Body of pancreas (tissue), 4 donors: ENCODE data around the gene ENDOU. TPM values are rescaled to one million over a fixed set of nuclear protein-coding genes. Genes with fewer than 3 reads are reported as not detected.
A peak's percentile ranks its signal among the peaks of the same experiment; 100 is the strongest.

Experiments
- ATAC-seq: fragments of 150-250 bp; one replicate; pipeline ENCODE4 v1.9.1; 2016
- DNase-seq, 4 donors: peaks; one replicate each; pipeline ENCODE4 v3.0.0-alpha.2; 2019
- H3K27ac ChIP-seq, 4 donors: fragments of 200-600 bp; sonication (generic); 1 replicate in 3 of 4; 2 replicates in 1 of 4; pipeline versions ENCODE4 v1.5.1 to v1.6.1; 2016 to 2019; ENCODE audit warnings: mild to moderate bottlenecking in 1 of 4, mixed read lengths in 1 of 4, moderate library complexity in 1 of 4
- H3K27me3 ChIP-seq, 2 donors: fragments of 200-600 bp; sonication (generic); one replicate each; pipeline ENCODE4 v1.6.0; 2016; ENCODE audit warnings: mild to moderate bottlenecking in 1 of 2
- H3K36me3 ChIP-seq, 2 donors: fragments of 200-600 bp; sonication (generic); replicated peaks in 1 of 2; 2 replicates each; pipeline ENCODE4 v1.5.1; 2016; ENCODE audit warnings: low read depth in 2 of 2; ENCODE audit not compliant: insufficient read depth in 1 of 2
- H3K4me1 ChIP-seq: fragments of 200-600 bp; sonication (generic); one replicate; pipeline ENCODE4 v1.6.0; 2016
- H3K4me3 ChIP-seq, 2 donors: fragments of 200-600 bp; sonication (generic); 1 replicate in 1 of 2; 2 replicates in 1 of 2; pipeline ENCODE4 v1.5.1; 2016 to 2019
- H3K9me3 ChIP-seq, 3 donors: fragments of 200-600 bp; sonication (generic); 1 replicate in 2 of 3; 2 replicates in 1 of 3; pipeline ENCODE4 v1.5.1; 2016
- POLR2A ChIP-seq, 3 donors: fragments of 450-650 bp; IDR thresholded peaks; one replicate each; pipeline ENCODE4 v1.6.1; 2016; ENCODE audit warnings: antibody characterized with exemption in 3 of 3, mild to moderate bottlenecking in 2 of 3
- WGBS, 2 donors: methylation state at CpG; one replicate each; pipeline ENCODE4 v1.1.5; 2017; 5-methylcytosine and 5-hydroxymethylcytosine counted together
- intact Hi-C: fragments of 100-400 bp; cut with DNase I; formaldehyde crosslinking; loops from one replicate; pipeline ENCODE4 v1.15.1; 2023
- total RNA-seq, 2 donors: library from RNA; depleted of rRNA; stranded (reverse); fragments of >200 nt; gene quantifications; one replicate each; pipeline ENCODE4 v1.1.0, GENCODE V29; 2016
- TF ChIP-seq, protein P1 (sequence below), 7 experiments: fragments of 450-650 bp in 4 of 7; fragments of 200-600 bp in 3 of 7; sonication (generic) in 3 of 7; IDR thresholded peaks; one replicate each; pipeline ENCODE4 v1.5.1; 2016 to 2019; ENCODE audit warnings: antibody characterized with exemption in 7 of 7

The ENDOU gene
- total RNA-seq, 2 donors from 2014 or later, result not detected

DNA sequence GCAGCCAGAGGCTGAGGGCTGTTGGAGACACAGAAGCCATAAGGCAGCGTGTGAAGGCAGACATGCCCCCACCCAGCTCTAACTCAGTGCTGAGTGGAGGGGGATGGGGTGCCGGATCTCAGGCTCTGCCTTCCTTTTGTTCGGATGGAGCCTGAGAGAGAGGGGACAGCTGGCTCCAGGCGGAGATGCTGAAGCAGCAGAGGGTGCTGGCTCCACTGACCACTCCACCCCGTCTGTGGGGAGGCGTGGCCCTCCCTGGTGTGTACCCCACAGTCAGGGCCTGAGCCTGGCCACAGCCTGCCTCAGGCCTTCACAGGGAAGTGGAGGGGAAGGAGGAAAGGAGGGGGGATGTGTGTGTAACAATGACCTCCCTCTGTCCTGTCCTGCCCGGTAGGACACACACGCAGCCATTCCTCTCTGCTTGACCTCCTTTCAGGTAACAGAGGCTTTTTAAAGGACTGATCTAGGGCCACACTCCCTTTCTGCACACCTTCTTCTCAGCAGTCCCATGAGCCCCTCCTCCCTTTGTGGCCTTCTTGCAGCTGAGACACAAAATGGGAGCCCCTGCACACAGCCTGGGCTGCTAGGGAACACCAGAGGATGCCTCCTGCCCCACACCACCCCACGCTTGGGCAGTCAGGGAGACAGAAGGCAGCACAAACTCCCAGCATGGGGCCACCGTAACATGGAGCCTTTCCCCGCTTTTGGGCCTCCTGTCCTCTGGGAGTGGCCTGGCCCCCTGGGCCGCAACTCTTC, 9.6 kb upstream of the ENDOU start:
- DNase-seq (no peak), ATAC-seq (no peak)
- intact Hi-C loops, result no loop called here
- H3K27me3 ChIP-seq, result no peaks in the 10 kb centered on the region
- H3K27ac ChIP-seq, result no peak overlapping the region
- TF ChIP-seq, protein P1, sequence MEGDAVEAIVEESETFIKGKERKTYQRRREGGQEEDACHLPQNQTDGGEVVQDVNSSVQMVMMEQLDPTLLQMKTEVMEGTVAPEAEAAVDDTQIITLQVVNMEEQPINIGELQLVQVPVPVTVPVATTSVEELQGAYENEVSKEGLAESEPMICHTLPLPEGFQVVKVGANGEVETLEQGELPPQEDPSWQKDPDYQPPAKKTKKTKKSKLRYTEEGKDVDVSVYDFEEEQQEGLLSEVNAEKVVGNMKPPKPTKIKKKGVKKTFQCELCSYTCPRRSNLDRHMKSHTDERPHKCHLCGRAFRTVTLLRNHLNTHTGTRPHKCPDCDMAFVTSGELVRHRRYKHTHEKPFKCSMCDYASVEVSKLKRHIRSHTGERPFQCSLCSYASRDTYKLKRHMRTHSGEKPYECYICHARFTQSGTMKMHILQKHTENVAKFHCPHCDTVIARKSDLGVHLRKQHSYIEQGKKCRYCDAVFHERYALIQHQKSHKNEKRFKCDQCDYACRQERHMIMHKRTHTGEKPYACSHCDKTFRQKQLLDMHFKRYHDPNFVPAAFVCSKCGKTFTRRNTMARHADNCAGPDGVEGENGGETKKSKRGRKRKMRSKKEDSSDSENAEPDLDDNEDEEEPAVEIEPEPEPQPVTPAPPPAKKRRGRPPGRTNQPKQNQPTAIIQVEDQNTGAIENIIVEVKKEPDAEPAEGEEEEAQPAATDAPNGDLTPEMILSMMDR (IDR thresholded peaks at IDR 0.05), result no peak
- TF ChIP-seq POLR2A (IDR thresholded peaks at IDR 0.05), result no peak
- H3K4me3 ChIP-seq, result no peak overlapping the region
- H3K9me3 ChIP-seq, result no peaks in the 10 kb centered on the region
- peaks cover 39% of the 10 kb centered on the region for H3K4me1 ChIP-seq
- H3K36me3 ChIP-seq, result no peaks in the 10 kb centered on the region
- WGBS, 2 donors, result 75 to 90% methylated on average over 11 to 12 of the region's 12 CpGs

DNA sequence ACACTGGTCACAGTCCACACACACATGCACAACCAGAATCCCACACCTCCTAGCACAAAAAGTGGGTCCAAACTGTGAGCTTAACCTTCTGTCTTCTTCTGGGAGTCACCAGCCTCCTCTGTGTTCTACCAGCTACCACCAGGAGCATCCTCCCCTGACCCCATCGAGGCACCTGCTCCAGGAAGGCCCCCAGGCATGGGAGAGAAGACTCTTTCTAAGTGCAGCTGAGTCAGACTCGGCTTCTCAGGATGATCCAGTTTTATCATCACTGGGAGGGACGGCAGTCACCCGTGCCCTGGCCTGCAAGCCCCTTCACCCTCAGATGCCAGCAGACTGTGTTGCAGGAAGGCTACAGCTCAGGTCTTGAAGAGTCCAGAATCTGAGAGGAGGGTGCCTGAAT, 7.9 kb upstream of the ENDOU start:
- DNase-seq (no peak), ATAC-seq (no peak)
- no peaks in the 10 kb centered on the region for H3K36me3 ChIP-seq
- H3K4me3 ChIP-seq, result no peak overlapping the region
- 68 to 75% methylated on average over 2 to 4 of the region's 4 CpGs for WGBS, 2 donors
- no peak for TF ChIP-seq POLR2A (IDR thresholded peaks at IDR 0.05)
- H3K27me3 ChIP-seq, result no peaks in the 10 kb centered on the region
- intact Hi-C loops, result no loop called here
- H3K27ac ChIP-seq, result no peak overlapping the region
- H3K4me1 ChIP-seq, result peaks cover 45% of the 10 kb centered on the region
- no peaks in the 10 kb centered on the region for H3K9me3 ChIP-seq

DNA sequence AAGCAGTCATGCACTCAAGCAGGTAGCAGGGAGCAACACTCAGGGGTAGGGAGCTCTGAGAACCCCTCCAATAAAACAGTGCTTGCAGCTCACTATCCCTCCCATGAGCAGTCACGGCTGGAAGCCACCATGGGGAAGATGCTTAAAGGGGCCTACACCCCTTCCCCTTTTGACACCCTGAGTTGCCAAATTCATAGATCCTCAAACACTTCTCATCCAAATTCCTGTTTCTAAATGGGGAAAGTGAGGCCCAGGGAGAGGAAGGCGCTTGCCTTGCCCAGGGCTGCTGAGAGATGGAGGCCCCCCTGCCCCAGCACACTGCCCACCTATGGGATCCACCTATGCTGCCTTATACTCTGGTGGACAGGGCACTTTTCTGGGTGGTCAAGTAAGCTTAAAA, 7.2 kb upstream of the ENDOU start:
- H3K36me3 ChIP-seq, result no peaks in the 10 kb centered on the region
- intact Hi-C loops, result no loop called here
- DNase-seq, result no peak
- no peaks in the 10 kb centered on the region for H3K9me3 ChIP-seq
- H3K27ac ChIP-seq, result no peak overlapping the region
- ATAC-seq, result no peak
- peaks cover 39% of the 10 kb centered on the region for H3K4me1 ChIP-seq
- H3K4me3 ChIP-seq, result no peak overlapping the region
- TF ChIP-seq, protein P1 (IDR thresholded peaks at IDR 0.05), result no peak
- no peak for TF ChIP-seq POLR2A (IDR thresholded peaks at IDR 0.05)
- H3K27me3 ChIP-seq, result no peaks in the 10 kb centered on the region
- 72 to 80% methylated on average over 1 to 2 of the region's 2 CpGs for WGBS, 2 donors

DNA sequence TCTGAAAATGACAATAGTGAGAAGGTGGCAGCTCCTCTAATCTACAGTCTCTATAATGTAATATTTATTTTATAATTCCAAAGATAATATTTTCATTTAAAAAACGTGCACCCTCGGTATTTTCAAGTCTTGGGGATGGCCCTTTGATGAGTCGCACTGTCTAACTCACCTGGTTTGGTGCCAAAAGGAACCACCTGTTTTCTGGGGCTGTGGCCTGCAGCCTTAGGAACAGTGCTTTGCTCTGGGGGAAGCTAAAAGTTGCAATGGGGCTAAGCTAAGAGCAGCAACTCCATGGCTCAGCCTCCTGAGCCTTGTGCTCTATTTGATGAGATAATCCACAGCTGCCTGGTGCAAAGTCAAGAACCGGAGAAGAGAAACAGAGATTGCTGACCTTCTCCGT, 6.4 kb upstream of the ENDOU start:
- Histone ChIP-seq H3K4me1 (peaks cover 31% of the 10 kb centered on the region), H3K27ac (no peak overlapping the region), H3K4me3 (no peak overlapping the region), H3K9me3 (no peaks in the 10 kb centered on the region), H3K36me3 (no peaks in the 10 kb centered on the region), H3K27me3 (no peaks in the 10 kb centered on the region)
- no peak for ATAC-seq
- TF ChIP-seq, protein P1 (IDR thresholded peaks at IDR 0.05), result no peak
- TF ChIP-seq POLR2A (IDR thresholded peaks at IDR 0.05), result no peak
- WGBS, 2 donors, result 57 to 60% methylated on average over 4 to 5 of the region's 5 CpGs
- DNase-seq, result no peak
- intact Hi-C loops, result no loop called here

DNA sequence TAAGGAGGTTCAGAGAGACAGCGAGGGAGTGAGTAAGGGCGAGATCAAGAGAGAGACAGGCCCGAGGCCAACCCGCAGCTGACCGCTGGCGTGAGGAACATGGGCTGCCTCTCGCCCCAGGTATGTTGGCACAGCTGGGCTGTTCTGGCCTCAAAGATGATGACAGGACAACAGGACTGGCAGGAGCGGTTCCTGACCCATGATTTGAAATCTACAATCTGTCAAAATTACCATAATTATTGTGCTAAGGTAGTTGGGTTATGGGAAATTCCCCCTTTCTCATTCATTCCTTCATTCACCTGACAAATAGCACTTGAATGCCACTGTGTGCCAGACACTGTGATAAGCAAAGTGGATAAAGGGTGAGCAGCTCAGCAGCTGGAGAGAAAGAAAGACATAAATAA, 5.1 kb upstream of the ENDOU start:
- Histone ChIP-seq H3K9me3 (no peaks in the 10 kb centered on the region), H3K36me3 (no peaks in the 10 kb centered on the region), H3K4me3 (no peak overlapping the region), H3K4me1 (peaks cover 20% of the 10 kb centered on the region), H3K27ac (peak overlapping the region in 3 of 4 donors; percentile 48 to 67 (median 66)), H3K27me3 (no peaks in the 10 kb centered on the region)
- no peak for TF ChIP-seq POLR2A (IDR thresholded peaks at IDR 0.05)
- TF ChIP-seq, protein P1 (IDR thresholded peaks at IDR 0.05), result no peak
- WGBS, 2 donors, result 6 to 18% methylated on average over 8 of the region's 8 CpGs
- intact Hi-C loops, result no loop called here
- ATAC-seq, result peak; percentile 85
- peak; percentile 65 to 78 (median 68) for DNase-seq
